ENCODE measurements around the gene INAVA. TPM values are rescaled to one million over a fixed set of nuclear protein-coding genes. Genes with fewer than 3 reads are reported as not detected.

Gene INAVA
- total RNA-seq, 4 donors from 2014 or later, result not detected

DNA sequence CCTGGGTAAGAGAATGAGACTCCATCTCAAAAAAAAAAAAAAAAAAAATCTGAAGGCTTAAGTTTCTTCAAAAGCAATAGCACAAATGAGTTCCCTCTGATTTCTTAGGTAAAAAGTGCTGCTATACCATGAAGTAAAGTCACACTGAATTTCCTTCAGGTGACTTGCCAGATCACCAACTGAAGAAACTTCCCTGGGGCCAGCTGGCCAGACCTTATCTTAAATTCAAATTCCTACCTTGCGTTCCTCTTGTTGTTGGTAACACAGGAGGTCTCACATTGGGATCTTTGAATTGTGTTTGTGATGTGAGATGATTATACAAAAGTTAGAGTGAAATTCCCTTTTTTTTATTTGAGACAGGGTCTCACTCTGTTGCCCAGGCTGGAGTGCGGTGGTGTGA lies 11.8 kb downstream of the INAVA start:
- TF ChIP-seq, protein P1, sequence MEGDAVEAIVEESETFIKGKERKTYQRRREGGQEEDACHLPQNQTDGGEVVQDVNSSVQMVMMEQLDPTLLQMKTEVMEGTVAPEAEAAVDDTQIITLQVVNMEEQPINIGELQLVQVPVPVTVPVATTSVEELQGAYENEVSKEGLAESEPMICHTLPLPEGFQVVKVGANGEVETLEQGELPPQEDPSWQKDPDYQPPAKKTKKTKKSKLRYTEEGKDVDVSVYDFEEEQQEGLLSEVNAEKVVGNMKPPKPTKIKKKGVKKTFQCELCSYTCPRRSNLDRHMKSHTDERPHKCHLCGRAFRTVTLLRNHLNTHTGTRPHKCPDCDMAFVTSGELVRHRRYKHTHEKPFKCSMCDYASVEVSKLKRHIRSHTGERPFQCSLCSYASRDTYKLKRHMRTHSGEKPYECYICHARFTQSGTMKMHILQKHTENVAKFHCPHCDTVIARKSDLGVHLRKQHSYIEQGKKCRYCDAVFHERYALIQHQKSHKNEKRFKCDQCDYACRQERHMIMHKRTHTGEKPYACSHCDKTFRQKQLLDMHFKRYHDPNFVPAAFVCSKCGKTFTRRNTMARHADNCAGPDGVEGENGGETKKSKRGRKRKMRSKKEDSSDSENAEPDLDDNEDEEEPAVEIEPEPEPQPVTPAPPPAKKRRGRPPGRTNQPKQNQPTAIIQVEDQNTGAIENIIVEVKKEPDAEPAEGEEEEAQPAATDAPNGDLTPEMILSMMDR (IDR thresholded peaks at IDR 0.05; ENCODE audit: low read depth), result no peak

DNA sequence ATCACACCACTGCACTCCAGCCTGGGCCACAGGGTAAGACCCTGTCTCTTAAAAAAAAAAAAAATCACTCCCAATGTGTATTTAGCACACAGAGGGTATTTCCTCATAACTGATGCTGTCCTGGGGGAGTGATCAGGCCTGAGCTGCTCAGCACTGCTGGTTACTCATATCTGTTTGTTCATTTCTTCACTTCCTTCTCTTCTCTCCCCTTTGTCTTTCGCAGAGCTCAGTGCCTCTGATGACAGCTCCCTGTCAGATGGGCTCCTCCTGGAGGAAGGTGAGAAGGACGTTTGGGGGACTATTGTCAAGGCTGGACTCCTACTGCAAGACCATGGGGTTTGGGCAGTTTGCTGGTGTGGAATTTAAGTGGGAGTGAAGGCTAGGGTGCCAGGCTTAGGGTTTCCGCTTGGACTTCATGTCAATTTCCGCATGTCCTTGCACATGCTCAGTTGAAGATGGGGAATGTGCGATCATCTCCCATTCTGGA lies 13.0 kb downstream of the INAVA start:
- TF ChIP-seq, protein P1 (IDR thresholded peaks at IDR 0.05; ENCODE audit: low read depth), result no peak

- TF ChIP-seq, protein P1 (IDR thresholded peaks at IDR 0.05; ENCODE audit: low read depth), result no peak
Measured at GRCh38 chr1:200908191-200908868, 13.6 kb downstream of the INAVA start.

DNA sequence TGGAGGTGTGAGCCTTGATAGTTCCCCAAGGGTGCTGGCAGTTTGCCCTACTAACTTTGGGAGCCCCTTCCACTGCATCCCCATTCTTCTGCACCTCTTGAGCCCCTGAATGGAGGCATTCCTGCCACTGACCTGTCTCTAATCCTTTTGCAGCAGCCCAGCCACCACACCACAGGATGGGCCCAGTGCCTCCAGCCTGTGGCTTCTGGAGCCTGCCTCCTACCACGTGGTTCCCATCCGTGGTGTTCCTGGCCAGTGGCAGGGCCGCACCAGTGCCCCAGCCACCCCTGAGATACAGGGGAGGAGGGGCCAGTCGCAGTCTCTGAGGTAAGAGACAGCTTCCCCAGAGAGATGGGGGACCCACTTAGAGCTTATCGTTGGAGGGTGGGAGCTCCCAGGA lies 14.4 kb downstream of the INAVA start:
- TF ChIP-seq, protein P1 (IDR thresholded peaks at IDR 0.05; ENCODE audit: low read depth), result no peak

- TF ChIP-seq, protein P1 (IDR thresholded peaks at IDR 0.05; ENCODE audit: low read depth), result no peak
Measured at GRCh38 chr1:200909757-200910239, 15.1 kb downstream of the INAVA start.

- TF ChIP-seq, protein P1 (IDR thresholded peaks at IDR 0.05; ENCODE audit: low read depth), result no peak
Measured at GRCh38 chr1:200911361-200911760, 16.7 kb downstream of the INAVA start.

GRCh38 chr1:200912737-200913407 lies 18.2 kb downstream of the INAVA start:
- TF ChIP-seq, protein P1 (IDR thresholded peaks at IDR 0.05; ENCODE audit: low read depth), result no peak

Measured in subcutaneous adipose tissue (tissue), 4 donors.